ENCODE data around the gene SLC6A9.

SLC6A9 gene

DNA sequence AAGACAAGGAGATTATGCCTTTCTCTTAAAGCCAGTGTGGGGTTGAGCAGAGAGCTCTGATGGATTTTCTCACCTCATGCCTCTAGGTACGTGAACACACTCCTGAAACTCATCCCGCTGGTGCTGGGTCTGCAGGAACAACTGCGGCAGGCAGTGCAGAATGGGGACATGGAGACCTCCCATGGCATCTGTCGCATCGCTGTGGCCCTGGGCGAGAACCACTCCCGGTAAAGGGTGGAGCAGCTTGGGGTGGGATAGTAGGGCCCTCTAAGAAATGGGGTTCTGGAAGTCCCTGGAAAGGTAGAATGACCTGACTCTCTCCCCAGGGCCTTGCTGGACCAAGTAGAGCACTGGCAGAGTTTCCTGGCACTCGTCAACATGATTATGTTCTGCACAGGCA is 75.0 kb downstream of the SLC6A9 start:
- TF ChIP-seq, protein P1, sequence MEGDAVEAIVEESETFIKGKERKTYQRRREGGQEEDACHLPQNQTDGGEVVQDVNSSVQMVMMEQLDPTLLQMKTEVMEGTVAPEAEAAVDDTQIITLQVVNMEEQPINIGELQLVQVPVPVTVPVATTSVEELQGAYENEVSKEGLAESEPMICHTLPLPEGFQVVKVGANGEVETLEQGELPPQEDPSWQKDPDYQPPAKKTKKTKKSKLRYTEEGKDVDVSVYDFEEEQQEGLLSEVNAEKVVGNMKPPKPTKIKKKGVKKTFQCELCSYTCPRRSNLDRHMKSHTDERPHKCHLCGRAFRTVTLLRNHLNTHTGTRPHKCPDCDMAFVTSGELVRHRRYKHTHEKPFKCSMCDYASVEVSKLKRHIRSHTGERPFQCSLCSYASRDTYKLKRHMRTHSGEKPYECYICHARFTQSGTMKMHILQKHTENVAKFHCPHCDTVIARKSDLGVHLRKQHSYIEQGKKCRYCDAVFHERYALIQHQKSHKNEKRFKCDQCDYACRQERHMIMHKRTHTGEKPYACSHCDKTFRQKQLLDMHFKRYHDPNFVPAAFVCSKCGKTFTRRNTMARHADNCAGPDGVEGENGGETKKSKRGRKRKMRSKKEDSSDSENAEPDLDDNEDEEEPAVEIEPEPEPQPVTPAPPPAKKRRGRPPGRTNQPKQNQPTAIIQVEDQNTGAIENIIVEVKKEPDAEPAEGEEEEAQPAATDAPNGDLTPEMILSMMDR (IDR thresholded peaks at IDR 0.05; ENCODE audit: borderline replicate concordance, insufficient read depth, low read depth, low read length) = no peak
- H3K4me3 ChIP-seq (ENCODE audit: low read depth, low read length) = no peak overlapping the region

DNA sequence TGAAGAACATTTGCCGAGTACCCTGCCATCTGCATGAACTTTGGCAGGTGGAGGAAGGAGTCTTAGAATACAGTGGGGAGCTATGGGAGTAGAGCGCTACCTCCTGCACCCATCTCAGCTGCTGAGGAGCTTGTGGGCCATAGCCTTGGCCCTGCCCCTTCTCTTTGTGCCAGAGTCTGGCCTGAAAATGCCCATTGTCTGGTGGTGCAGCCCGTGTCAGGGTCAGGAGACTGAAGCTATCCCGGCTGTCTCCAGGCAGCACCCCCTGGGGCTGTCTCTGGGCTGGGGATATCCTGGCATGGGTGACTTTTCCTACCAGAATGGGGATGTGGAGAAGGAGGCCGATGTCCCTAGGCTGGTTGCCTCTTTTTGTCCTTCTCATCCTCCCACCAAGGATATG is 77.2 kb downstream of the SLC6A9 start:
- TF ChIP-seq, protein P1 (IDR thresholded peaks at IDR 0.05; ENCODE audit: borderline replicate concordance, insufficient read depth, low read depth, low read length) = no peak
- no peak overlapping the region for H3K4me3 ChIP-seq (ENCODE audit: low read depth, low read length)

DNA sequence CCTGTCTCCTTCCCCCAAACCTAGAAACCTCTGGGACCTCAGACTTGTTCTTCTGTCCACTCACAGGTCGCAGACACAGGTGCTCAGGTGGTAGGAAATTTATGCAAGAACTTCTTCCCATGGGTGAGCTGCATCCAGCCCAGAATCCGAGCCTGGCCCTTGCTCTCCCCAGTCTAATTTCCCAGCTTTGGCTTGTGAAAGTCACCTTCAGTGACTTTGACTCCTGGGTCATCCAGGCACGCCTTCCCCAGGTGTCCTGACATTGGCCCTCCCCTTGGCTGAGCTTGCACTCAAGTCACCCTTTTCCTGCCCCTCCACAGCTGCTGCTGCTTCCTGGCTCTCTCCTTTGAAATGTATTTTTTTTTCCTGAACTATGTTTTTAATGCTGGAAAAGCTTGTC is 77.9 kb downstream of the SLC6A9 start:
- TF ChIP-seq, protein P1 (IDR thresholded peaks at IDR 0.05; ENCODE audit: borderline replicate concordance, insufficient read depth, low read depth, low read length) = no peak
- no peak overlapping the region for H3K4me3 ChIP-seq (ENCODE audit: low read depth, low read length)

DNA sequence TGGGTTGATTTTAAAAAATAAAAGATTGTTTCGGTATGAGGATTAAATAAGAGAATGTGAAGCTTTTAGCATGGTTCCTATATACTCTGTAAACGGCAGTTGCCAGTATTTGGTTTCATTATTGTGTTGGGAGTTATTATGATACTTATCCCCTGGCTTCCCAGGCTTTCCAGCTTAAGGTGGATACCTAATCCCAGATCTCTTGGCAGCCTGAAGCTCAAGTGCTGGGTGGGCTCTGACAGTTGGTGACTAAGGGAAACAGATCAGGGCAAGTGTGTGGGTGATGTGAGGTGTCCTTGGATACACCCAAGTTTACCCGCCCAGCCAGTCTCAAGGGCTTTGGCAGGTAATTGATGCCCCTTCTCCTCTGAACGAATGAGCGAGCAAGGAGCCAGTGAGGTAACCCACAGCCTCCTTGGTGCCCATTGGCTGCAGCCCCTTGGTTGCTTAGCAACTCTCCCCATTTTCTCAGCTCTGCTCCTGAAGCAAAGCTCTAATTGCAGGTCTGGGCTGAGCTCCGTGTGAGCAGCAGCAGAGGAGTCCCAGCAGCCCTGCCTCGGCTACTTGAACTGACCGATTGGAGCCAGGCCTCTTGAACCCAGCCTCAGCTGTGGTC is 78.4 kb downstream of the SLC6A9 start:
- TF ChIP-seq, protein P1 (IDR thresholded peaks at IDR 0.05; ENCODE audit: borderline replicate concordance, insufficient read depth, low read depth, low read length) = no peak

DNA sequence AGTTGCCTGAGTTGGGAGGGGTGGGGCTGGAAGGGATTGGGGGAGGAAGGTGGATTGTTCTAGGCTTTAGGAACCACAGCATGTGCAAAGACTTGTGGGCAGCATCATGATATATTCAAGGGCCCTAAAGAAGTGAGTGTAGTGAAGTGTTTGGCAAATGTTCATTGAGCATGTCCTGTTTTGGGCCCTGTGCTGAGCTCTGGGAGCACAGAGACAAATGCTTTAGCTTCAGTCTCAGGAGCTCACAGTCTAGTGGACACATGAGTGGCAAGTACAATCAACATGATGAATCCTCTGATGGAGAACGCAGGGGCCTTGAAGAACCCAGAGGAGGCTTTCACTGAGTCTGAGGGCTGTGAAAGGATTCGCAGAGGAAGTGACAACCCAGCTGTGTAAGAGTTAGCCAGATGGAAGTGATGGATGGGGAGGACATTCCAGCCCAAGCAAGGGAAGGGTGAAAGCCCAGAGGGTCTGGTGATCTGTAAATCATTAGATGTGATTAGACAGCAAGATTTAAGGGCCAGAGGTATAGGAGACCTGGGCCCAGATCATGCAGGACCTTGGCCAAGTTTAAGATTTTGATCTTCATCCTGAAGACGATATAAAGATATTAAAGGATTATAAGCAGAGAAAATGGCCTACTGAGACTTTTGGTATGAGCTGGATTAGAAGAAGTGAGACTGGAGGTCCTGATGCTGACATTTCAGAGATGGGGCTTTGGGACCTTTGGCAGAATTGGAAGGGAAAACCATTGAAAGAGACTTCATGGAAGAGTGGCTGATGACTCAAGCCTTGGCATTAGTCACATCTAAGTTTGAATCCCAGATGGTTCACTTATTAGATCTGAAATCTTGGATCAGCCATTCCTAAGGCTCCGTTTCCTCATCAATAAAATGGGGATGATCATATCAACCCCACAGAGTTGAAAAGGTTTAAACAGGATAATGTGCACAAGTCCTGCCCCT is 80.0 kb downstream of the SLC6A9 start:
- TF ChIP-seq, protein P1 (IDR thresholded peaks at IDR 0.05; ENCODE audit: borderline replicate concordance, insufficient read depth, low read depth, low read length) = no peak
- H3K4me3 ChIP-seq (ENCODE audit: low read depth, low read length) = no peak overlapping the region

More for the DNA sequence above, 78.4 kb downstream of the SLC6A9 start:
- H3K4me3 ChIP-seq (ENCODE audit: low read depth, low read length) = no peak overlapping the region

DNA sequence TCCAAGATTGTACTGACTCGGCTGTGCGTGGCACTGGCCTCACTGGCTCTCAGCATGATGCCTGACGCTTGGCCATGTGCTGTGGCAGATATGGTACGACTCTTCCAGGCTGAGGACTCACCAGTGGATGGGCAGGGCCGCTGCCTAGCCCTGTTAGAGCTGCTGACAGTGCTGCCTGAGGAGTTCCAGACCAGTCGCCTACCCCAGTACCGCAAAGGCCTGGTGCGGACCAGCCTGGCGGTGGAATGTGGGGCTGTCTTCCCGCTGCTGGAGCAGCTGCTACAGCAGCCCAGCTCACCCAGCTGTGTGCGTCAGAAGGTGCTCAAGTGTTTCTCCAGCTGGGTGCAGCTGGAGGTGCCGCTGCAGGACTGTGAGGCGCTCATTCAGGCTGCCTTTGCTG is 81.6 kb downstream of the SLC6A9 start:
- TF ChIP-seq, protein P1 (IDR thresholded peaks at IDR 0.05; ENCODE audit: borderline replicate concordance, insufficient read depth, low read depth, low read length) = no peak
- no peak overlapping the region for H3K4me3 ChIP-seq (ENCODE audit: low read depth, low read length)

All from GM12875 (cell line).